ENCODE results near the gene KIF6.

DNA sequence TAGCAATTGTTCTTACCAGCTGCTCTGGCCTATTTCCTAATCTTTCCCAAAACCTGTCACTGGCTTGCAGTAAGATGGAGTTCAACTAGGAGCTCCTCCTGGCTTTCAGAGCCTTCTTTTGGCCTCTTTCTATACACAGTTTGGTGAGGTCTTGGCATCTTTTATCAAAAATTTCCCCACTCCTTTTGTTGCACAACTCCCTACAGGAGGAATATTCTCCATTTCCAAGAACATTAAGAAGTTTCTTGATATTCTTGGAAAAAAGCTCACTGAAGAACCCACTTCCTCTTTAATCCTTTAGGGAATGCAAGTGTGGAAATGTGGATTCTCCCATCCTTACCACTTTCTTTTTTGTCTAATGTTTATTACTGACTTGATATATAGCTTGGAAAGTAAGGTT, 231.4 kb downstream of the KIF6 start:
- TF ChIP-seq EZH2 (IDR thresholded peaks at IDR 0.05; ENCODE audit: low read length) = no peak
- TF ChIP-seq, protein P1, sequence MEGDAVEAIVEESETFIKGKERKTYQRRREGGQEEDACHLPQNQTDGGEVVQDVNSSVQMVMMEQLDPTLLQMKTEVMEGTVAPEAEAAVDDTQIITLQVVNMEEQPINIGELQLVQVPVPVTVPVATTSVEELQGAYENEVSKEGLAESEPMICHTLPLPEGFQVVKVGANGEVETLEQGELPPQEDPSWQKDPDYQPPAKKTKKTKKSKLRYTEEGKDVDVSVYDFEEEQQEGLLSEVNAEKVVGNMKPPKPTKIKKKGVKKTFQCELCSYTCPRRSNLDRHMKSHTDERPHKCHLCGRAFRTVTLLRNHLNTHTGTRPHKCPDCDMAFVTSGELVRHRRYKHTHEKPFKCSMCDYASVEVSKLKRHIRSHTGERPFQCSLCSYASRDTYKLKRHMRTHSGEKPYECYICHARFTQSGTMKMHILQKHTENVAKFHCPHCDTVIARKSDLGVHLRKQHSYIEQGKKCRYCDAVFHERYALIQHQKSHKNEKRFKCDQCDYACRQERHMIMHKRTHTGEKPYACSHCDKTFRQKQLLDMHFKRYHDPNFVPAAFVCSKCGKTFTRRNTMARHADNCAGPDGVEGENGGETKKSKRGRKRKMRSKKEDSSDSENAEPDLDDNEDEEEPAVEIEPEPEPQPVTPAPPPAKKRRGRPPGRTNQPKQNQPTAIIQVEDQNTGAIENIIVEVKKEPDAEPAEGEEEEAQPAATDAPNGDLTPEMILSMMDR (optimal IDR thresholded peaks at IDR 0.05 in 1 of 3, IDR thresholded peaks at IDR 0.05 in 1 of 3, conservative IDR thresholded peaks at IDR 0.05 in 1 of 3; ENCODE audit: extremely low read depth in 1 of 3, insufficient read depth in 2 of 3, low read length in 3 of 3) = no peak
